Panc1 (cell line): ENCODE data around the gene ADGRL3. TPM values are rescaled to one million over a fixed set of nuclear protein-coding genes. Genes with fewer than 3 reads are reported as not detected.

Experiments used
- ATAC-seq: fragments of 200-7000 bp; cut with Tn5 transposase; 2 replicates; pipeline ENCODE4 v1.9.1; 2020; ENCODE audit warnings: mild to moderate bottlenecking, moderate library complexity
- BruUV-seq: library from RNA; stranded (reverse); fragments of 400-500 nt; replicated peaks from 2 replicates; lab custom pipeline; 2021; lab: Mats Ljungman, UMichigan
- CTCF ChIA-PET: fragments of 300-600 bp; sonication (Branson Sonifier 250); formaldehyde crosslinking; loops from one replicate; lab custom pipeline; 2022; ENCODE audit warnings: antibody characterized with exemption; lab: Charles Lee
- POLR2A ChIA-PET: fragments of 300-600 bp; sonication (Branson Sonifier 250); formaldehyde crosslinking; loops from one replicate; lab custom pipeline; 2022; ENCODE audit warnings: antibody characterized with exemption; lab: Charles Lee
- DNase-seq: peaks from one replicate; pipeline ENCODE4 v3.0.0-alpha.2; 2010; ENCODE audit warnings: low read depth, low spot score
- H3K27ac ChIP-seq: 2 replicates; pipeline ENCODE4 v1.5.1; 2011; ENCODE audit warnings: mild to moderate bottlenecking, low read length, inconsistent platforms
- H3K27me3 ChIP-seq: fragments of 200-500 bp; sonication (Bioruptor generic); 2 replicates; pipeline ENCODE4 v1.6.0; 2014; ENCODE audit warnings: low read length, inconsistent platforms; ENCODE audit not compliant: control insufficient read depth, insufficient read depth
- H3K36me3 ChIP-seq: fragments of 200-500 bp; sonication (Bioruptor generic); 2 replicates; pipeline ENCODE4 v1.5.1; 2014; ENCODE audit warnings: inconsistent platforms, mild to moderate bottlenecking, low read length, moderate library complexity; ENCODE audit not compliant: control insufficient read depth, insufficient read depth
- H3K4me1 ChIP-seq: 2 replicates; pipeline ENCODE4 v1.5.1; 2011; ENCODE audit warnings: inconsistent platforms, mild to moderate bottlenecking, low read length, moderate library complexity; ENCODE audit not compliant: control insufficient read depth, insufficient read depth
- H3K4me3 ChIP-seq, 2 experiments: 2 replicates each; pipeline ENCODE4 v1.5.1; 2011 to 2012; ENCODE audit warnings: low read depth in 2 of 2, low read length in 2 of 2, mild to moderate bottlenecking in 2 of 2, inconsistent platforms in 1 of 2, moderate library complexity in 1 of 2
- H3K9me3 ChIP-seq: fragments of 200-500 bp; sonication (Bioruptor generic); 2 replicates; pipeline ENCODE4 v1.5.1; 2014; ENCODE audit warnings: low read depth, mild to moderate bottlenecking, inconsistent platforms, low read length, moderate library complexity; ENCODE audit not compliant: control insufficient read depth, insufficient read depth
- POLR2AphosphoS5 ChIP-seq: IDR thresholded peaks from 2 replicates; pipeline ENCODE4 v1.6.1; 2012; ENCODE audit warnings: mild to moderate bottlenecking, low read depth, low read length, moderate library complexity
- SIN3A ChIP-seq: IDR thresholded peaks from 2 replicates; pipeline ENCODE4 v1.6.1; 2012; ENCODE audit warnings: low read depth, mild to moderate bottlenecking, low read length, moderate library complexity, borderline replicate concordance; ENCODE audit not compliant: insufficient read depth
- TCF7L2 ChIP-seq: IDR thresholded peaks from 2 replicates; pipeline ENCODE4 v1.6.1; 2011; ENCODE audit warnings: mild to moderate bottlenecking, low read depth, low read length, inconsistent platforms
- in situ Hi-C: cut with HindIII; loops from 2 replicates; pipeline ENCODE4 v1.10.0; 2016; ENCODE audit warnings: low sequenced_read_pairs, low pct_unique_long_range_greater_than_20kb
- intact Hi-C: fragments of 100-400 bp; cut with micrococcal nuclease; formaldehyde crosslinking; loops from one replicate; pipeline ENCODE4 v1.10.0; 2022; ENCODE audit not compliant: unreplicated experiment
- total RNA-seq: library from RNA; stranded (reverse); gene quantifications from one replicate; pipeline ENCODE4 v1.2.1, GENCODE V29; 2021; ENCODE audit not compliant: unreplicated experiment
- TF ChIP-seq, protein P1 (sequence below): fragments of 450-650 bp; IDR thresholded peaks from 2 replicates; pipeline ENCODE4 v1.5.1; 2017; ENCODE audit warnings: mild to moderate bottlenecking
- TF ChIP-seq, protein P2 (sequence below), 2 experiments: IDR thresholded peaks; 2 replicates each; pipeline ENCODE4 v1.6.1; 2011 to 2012; ENCODE audit warnings: low read depth in 2 of 2, control low read depth in 1 of 2, low read length in 1 of 2, mild to moderate bottlenecking in 1 of 2, moderate library complexity in 1 of 2; ENCODE audit not compliant: insufficient read depth in 1 of 2

Gene ADGRL3
- total RNA-seq, 1 experiment from 2014 or later: 0.23 TPM

DNA sequence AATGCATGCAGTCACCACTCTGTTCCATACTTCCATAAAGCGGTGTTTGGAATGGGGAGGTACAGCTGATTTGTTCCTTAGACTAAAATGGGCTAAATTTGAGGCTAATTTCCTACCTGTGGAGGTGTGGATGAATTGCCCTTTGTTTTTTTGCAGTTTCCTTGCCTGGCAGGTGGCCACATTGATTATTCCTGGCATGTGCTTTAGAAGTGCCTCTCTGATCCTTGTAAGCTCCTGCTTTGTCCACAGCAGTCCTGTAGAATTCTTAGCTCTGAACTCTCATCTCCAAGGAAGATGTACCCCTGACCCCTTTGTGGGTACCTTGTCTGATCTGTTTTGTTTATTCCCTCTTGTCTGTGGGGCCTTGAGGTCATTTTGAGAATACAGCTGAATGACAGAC, 136.8 kb downstream of the ADGRL3 start:
- BruUV-seq: no TSS peak
- Histone ChIP-seq H3K36me3 (no peaks in the 10 kb centered on the region), H3K9me3 (no peaks in the 10 kb centered on the region), H3K27me3 (no peaks in the 10 kb centered on the region), H3K4me1 (no peaks in the 10 kb centered on the region), H3K27ac (no peak overlapping the region), H3K4me3 (no peak overlapping the region)
- DNase-seq (no peak), ATAC-seq (no peak)
- TF ChIP-seq, protein P1, sequence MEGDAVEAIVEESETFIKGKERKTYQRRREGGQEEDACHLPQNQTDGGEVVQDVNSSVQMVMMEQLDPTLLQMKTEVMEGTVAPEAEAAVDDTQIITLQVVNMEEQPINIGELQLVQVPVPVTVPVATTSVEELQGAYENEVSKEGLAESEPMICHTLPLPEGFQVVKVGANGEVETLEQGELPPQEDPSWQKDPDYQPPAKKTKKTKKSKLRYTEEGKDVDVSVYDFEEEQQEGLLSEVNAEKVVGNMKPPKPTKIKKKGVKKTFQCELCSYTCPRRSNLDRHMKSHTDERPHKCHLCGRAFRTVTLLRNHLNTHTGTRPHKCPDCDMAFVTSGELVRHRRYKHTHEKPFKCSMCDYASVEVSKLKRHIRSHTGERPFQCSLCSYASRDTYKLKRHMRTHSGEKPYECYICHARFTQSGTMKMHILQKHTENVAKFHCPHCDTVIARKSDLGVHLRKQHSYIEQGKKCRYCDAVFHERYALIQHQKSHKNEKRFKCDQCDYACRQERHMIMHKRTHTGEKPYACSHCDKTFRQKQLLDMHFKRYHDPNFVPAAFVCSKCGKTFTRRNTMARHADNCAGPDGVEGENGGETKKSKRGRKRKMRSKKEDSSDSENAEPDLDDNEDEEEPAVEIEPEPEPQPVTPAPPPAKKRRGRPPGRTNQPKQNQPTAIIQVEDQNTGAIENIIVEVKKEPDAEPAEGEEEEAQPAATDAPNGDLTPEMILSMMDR: no peak
- TF ChIP-seq, protein P2, sequence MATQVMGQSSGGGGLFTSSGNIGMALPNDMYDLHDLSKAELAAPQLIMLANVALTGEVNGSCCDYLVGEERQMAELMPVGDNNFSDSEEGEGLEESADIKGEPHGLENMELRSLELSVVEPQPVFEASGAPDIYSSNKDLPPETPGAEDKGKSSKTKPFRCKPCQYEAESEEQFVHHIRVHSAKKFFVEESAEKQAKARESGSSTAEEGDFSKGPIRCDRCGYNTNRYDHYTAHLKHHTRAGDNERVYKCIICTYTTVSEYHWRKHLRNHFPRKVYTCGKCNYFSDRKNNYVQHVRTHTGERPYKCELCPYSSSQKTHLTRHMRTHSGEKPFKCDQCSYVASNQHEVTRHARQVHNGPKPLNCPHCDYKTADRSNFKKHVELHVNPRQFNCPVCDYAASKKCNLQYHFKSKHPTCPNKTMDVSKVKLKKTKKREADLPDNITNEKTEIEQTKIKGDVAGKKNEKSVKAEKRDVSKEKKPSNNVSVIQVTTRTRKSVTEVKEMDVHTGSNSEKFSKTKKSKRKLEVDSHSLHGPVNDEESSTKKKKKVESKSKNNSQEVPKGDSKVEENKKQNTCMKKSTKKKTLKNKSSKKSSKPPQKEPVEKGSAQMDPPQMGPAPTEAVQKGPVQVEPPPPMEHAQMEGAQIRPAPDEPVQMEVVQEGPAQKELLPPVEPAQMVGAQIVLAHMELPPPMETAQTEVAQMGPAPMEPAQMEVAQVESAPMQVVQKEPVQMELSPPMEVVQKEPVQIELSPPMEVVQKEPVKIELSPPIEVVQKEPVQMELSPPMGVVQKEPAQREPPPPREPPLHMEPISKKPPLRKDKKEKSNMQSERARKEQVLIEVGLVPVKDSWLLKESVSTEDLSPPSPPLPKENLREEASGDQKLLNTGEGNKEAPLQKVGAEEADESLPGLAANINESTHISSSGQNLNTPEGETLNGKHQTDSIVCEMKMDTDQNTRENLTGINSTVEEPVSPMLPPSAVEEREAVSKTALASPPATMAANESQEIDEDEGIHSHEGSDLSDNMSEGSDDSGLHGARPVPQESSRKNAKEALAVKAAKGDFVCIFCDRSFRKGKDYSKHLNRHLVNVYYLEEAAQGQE (IDR thresholded peaks at IDR 0.05; ENCODE audit: insufficient read depth in 1 of 2, low read depth in 2 of 2, low read length in 1 of 2): no peak
- TF ChIP-seq SIN3A (no peak), TCF7L2 (no peak), POLR2AphosphoS5 (no peak)
- ChIA-PET POLR2A (no interaction called here), CTCF (no interaction called here)
- in situ Hi-C loops (no loop called here), intact Hi-C loops (no loop called here)

DNA sequence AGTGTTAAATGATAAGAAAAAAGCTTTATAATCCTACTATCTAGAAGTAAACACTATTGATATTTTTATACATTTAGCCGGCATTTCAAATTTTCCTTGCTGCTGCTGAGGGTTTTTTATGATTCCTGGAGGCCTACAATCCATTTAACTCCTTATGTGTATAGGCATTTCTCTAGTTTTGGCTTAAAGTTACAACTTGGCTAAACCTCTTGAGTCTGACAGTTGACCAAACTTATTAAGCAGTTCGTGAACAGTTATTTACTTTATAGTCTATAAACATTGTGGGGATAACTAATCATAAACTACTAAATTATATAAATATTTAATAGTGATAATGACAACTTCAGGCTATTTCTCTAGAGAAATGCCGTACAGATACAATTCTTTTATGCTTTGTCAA, 141.9 kb downstream of the ADGRL3 start:
- ChIA-PET CTCF (no interaction called here), POLR2A (no interaction called here)
- in situ Hi-C loops (no loop called here), intact Hi-C loops (no loop called here)
- H3K9me3 ChIP-seq: no peaks in the 10 kb centered on the region
- H3K4me1 ChIP-seq: no peaks in the 10 kb centered on the region
- no peaks in the 10 kb centered on the region for H3K27me3 ChIP-seq
- BruUV-seq: no TSS peak
- H3K27ac ChIP-seq: no peak overlapping the region
- DNase-seq (no peak), ATAC-seq (no peak)
- no peak overlapping the region for H3K4me3 ChIP-seq
- no peaks in the 10 kb centered on the region for H3K36me3 ChIP-seq
- TF ChIP-seq SIN3A (no peak), TCF7L2 (no peak), POLR2AphosphoS5 (no peak)
- TF ChIP-seq, protein P2 (IDR thresholded peaks at IDR 0.05; ENCODE audit: insufficient read depth in 1 of 2, low read depth in 2 of 2, low read length in 1 of 2): no peak
- TF ChIP-seq, protein P1: no peak
